Activated CD4-positive, alpha-beta T cell treated with anti-CD3 and anti-CD28 coated beads, Interleukin-2, Interleukin-4, amounts not matched to agents 100 ng/mL and 50 ng/mL, durations not matched to agents 16 hours and 8 hours (primary cell): ENCODE measurements around the gene TMEM135.
"Not testable (repeated sequence)": the region's sequence is repeated elsewhere in the genome, so short reads cannot be mapped to it uniquely, and the experiment has no call there.

ENCODE experiments used
- DNase-seq: peaks from one replicate; pipeline ENCODE4 v3.0.0-alpha.2; 2020; ENCODE audit warnings: low spot score

Gene TMEM135

DNA sequence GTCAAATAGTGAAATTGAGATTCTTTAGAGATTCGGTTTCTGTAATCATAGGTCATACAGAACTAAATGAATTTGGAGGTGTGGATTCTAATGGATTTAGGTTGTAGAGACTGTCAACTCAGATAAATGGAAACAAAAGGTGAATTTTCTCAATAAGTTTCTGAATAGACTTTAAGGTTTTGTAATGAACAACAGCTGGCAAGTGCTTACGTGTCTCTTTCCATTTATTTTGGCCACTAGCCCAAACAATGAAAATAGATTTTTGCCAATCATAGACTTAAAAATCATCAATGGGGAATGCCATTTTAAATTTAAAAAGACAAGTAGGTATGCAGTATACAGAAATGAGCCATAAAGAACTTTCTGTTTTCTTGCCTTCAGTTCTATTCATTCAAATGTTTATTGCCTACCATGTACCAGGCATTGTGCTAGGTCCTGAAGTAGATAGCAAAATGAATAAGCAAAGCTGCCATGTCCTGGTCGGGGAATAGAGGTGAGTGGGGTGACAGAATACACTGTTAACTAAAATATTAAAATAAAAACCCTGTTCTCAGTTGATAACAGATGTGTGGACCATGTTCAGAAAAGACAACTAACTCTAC is 16.9 kb upstream of the TMEM135 start:
- no peak for DNase-seq

DNA sequence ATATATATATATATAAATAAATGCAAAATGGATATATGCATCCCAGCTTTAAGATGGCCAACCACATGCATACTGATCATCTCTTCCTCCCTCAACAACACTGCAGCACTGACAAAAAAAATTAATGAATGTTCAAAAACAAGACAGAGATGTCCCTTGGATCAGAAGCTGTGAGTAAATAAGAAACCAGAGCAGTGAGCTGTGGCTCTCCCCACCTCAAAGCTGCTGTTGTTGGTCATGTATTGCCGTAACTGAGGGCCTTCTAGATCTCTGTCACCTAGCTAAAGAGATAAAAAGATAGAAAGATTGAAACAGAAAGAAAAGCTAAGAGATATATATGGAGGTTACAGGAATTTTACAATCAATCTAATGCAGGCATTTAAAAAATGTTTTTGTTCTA is 15.5 kb upstream of the TMEM135 start:
- peak; percentile 64 for DNase-seq

DNA sequence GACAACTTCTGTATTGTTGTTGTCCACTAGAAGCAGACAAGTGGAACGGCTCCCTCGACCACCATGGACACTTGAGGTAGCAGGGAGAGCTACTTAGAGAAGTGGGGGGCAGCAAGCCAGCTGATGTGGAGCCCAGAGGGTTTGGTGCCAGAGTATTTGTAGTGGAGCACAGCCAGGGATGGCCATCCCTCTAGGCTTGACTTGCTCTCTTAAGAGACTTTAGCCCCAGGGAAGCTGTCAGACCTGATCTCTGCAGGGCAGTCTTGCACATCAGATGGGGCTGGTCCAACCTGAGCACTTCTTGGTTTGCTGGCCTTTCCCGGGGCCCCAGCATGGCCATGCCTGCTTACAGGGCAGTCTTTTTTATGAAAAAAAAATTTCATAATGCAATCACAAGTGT is 15.0 kb upstream of the TMEM135 start:
- no peak for DNase-seq

DNA sequence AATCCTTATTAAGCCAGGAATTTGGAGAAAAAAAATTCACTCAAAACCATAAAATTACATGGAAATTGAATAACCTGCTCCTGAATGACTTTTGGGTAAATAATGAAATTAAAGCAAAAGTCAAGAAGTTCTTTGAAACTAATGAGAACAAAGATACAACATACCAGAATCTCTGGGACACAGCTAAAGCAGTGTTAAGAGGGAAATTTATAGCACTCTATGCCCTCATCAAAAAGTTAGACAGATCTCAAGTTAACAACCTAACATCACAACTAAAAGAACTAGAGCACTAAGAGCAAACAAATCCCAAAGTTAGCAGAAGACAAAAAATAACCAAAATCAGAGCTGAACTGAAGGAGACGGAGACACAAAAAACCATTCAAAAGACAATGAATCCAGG is 11.3 kb upstream of the TMEM135 start:
- not testable (repeated sequence) for DNase-seq

DNA sequence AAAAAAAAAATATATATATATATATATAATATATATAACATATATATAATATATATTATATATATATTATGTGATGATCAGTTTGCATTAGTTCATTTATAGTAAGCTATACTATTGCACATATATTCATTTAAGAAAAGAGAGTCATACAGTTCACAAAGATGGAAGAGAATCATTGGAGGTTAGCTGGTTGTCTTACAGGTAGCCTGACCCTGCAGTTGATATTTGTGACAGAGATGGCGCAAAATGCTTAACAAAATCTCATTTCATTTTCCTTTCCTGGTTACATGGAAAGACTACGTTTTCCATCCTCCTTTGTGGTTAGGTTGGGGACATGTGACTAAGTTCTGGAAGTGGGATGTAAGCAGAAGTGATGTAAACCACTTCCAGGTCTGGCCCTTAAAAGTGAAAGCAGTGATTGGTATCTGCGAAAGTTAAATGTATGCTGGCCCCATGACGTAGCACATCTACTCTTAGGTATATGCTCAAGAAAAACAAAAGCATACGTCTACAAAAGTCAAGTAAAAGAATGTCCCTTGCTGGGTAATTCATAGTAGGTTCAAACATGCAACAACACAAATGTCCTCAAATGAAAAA is 7.2 kb upstream of the TMEM135 start:
- peak; percentile 30 for DNase-seq

DNA sequence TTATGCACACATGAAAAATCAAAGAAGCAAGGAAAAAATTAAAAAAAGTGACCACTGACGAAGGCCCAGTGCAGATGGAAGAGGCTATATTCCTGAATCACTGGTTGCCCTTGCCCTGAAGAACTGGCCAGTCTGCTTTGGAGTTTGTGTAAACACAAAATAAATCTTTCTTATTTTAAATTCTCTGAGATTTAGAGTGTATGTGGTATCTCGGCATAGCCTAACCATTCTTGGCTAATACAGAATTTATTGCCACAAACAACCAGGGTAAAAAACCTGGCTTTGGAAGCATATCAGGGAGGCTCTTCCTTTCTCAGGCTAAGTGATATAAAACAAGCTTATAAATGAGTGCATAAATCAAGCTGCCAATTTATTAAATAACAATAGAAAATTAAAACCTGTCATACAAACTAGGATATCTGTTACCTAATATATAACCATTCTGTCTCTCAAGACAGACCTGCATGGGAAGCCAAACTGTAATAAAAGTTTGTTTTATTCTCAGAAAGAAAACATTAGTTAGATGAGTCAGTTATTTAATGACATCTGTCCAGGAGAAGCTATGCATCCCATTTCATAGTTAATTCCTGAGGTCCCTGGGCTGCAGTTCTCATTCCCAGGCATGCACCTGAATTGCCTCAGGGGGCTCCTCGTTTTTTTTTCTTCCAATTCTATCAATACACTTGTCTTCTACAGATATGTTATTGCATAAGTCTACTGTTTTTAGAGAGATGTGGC is 6.1 kb upstream of the TMEM135 start:
- no peak for DNase-seq

DNA sequence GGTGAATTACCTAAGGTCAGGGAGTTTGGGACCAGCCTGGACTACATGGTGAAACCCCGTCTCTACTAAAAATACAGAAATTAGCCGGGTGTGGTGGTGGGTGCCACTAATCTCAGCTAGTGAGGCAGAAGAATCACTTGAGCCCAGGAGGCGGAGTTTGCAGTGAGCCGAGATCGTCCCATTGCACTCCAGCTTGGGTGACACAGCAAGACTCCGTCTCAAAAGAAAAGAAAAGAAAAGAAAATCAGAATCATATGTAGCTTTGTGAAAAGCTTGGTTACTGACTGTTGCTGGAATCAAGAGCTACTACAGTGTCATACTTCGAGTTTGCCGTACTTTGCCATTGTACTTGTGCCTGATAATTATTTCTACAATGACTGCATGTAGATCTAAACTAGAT is 4.2 kb upstream of the TMEM135 start:
- DNase-seq = no peak

DNA sequence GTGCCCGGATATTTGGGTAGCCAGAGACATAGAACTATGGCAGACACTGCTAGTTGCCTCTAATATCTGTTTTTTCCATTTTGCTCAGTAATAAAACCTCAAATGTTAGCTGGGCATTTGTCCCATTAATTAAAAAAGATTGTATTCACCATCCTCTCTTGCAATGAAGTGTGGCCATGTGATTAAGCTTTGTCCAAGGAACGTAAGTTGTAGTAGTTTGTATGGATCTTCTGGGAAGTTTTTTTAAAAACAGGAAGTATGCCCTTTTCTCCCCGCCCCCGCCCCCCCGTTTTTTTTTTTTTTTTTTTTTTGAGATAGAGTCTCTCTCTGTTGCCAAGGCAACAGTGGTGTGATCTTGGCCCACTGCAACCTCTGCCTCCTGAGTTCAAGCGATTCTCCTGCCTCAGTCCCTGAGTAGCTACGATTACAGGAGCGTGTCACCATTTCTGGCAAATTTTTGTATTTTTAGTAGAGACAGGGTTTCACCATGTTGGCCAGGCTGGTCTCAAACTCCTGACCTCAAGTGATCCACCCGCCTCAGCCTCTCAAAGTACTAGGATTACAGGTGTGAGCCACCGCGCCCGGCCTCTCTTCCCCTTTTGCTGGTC is 1.7 kb upstream of the TMEM135 start:
- DNase-seq = no peak

DNA sequence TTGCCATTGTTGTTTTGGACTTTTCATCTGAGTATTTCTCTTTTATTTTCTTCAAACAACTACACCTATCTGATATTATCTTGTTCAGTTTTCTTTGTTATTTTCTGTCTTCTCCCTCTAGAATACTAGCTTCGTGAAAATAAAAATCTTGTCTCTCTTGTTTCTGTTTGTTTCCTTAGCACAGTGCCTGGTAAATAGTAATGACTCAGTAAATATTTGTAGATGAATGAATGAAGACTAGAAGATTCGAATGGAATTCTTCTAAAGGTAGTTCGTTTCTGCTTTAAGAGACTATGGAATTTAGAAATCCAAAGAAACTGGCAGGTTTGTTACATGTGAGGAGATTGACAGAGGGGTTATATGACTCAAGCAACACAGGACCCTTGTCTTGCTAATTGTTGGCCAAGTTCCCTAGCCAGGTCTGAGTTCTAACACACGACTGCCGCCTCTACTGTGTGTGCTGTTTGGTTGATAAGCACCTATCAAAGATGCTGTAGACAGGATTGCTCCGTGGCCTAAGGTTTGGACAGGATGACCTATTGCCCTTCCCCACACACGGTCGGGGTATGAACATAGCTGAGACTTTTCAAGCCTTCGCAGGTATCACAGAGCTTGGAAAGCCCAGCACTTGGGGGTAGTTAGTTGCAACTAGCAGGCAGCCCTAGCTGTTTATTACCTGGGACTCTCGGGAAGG is 831 bp upstream of the TMEM135 start:
- DNase-seq = peak; percentile 5

DNA sequence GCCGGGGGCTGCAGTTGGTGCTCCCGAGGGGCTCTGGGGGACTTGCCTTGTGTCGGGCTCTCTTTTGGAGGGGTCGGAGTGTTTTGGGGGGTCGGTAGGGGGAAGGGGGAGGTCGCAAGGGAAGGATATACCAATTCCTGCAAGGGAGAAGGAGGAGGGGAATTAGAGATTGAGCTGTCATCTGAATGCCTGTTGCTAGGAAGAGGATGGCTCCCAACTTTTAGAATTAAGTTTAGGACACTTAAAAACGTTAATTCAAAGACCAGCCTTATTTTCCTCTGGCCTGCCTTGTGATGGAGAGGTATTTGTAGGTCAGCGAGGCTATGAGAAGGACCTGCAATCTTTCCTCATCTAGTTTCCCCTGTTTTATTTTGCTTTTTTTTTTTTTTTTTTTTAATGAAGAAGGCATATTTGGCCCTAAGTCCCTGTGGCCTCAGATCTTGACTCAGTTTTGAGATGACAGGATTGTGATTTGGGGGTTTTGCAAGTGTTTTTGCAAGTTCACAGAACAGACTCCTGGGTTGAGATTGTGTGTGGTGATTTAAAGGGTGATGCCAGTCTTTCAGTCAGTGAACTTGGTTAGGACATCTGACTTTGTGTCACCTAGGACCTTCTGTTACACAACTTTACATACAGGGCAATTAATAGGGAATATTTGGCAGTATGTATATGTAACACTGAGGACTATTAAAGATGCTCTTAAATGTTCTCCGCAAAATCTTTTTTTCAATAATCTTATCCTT is 672 bp downstream of the TMEM135 start:
- peak; percentile 38 for DNase-seq

DNA sequence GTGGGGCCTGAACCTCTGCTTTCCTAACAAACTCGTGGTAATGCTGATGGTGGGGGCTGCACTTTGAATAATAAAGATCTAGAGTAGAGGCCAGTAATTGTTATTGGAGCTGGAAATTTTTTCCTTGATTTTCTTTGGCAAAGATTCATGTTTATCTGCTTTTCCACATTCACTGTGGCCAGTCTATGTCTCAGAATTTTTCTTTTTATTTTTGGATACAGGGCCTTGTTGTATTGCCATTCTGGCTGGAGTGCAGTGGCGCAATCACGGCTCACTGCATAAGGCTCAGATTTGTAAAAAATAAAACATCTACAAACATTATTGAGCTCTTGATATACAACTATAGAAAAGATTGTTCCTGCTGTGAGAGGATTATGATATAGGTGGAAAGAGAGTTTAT is 1.6 kb downstream of the TMEM135 start:
- DNase-seq = no peak

DNA sequence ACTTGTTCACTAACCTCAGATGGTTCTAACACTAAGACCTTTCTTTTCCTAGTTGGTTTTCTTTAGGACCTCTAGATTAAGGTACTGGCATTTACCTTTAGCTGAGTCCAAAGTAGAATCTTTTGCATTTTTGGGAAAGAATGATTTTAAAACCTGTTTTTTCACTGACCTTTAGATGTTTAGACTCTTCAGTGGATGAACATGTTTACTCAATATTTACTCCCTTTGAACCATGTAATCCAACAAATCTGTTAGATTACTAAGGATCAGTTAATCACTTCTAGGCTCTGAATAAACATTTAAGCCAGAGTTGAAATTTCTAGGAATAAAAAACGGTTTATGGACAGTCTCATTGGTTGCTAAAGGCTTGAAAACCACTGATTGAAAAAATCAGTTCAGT is 6.2 kb downstream of the TMEM135 start:
- DNase-seq = no peak

DNA sequence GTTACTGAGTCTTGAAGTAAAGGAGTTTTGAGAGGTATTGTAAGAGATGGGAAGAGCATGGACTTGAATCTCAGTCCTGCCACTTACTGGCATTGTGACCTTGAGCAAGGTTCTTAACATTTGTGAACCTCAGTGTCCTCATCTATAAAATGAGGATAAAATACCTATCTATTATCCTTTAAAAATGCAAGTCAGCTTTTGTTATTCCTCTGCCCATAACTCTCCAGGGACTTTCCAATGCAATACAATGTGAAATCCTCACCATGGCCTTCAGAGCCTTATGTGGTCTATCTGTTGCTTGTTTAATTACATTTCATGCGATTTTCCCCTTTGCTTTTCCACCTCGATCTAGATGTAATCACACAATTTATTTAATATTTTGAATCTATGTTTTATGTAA is 9.1 kb downstream of the TMEM135 start:
- no peak for DNase-seq

DNA sequence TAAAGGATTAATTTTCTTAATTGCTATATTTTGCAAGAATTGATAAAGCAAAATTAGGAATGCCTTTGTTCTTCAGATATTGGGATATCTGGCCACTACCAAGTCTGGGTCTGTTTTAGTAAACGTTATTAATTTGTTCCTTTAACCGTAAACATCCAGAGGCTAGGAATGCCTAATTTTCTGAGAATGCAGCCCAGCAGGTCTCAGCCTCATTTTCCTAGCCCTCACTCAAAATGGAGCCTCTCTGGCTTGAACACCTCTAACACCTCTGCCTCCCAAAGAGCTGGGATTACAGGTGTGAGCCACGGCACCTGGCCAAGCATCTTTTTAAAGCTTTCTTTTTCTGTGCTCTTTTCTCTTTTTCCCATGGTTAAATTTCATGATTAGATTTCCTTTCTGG is 18.4 kb downstream of the TMEM135 start:
- DNase-seq = no peak

DNA sequence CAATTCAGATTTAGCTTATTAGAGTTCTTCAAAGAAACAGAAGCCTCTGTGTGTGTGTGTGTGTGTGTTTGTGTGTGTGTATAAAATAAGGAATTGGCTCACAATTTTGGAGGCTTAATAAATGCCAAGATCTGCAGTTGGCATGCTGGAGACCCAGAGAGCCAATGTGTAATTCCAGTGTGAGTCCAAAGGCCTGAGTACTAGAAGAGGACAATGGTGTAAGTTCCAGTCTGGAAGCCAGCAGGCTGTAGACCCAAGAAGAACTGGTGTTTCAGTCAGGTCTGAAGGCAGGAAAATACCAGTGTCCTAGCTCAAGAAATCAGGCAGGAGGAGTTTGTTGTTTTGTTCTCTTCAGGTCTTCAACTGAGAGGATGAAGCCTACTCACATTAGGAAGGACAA is 20.0 kb downstream of the TMEM135 start:
- DNase-seq = no peak

DNA sequence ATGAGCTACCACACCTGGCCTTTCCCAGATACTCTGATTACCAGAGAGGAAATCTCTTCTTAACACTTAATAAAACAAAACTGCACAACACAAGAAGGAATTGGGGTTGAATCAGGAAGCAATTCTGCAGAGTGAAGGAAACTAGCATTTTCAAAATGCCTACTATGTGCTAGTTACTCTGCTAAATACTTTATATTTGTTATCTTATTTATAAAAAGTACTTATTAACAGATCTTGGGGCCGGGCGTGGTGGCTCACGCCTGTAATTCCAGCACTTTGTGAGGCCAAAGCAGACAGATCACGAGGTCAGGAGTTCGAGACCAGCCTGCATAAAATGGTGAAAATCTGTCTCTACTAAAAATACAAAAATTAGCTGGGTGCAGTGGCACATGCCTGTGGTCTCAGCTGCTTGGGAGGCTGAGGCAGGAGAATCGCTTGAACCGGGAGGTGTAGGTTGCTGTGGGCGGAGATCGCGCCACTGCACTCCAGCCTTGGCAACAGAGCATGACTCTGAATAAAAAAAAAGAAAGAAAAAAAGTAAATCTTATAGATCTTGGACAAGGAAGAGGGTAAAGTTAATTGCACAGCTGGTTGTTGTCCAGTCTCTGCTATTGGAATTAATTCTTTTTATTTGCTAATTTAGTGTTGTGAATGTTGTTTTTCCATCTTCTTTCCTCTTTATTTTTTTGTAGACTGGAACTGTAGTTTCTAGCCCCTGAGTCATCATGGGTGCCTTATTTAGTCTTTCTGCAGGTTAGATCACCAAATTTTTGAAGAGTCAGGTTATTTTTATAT is 22.1 kb downstream of the TMEM135 start:
- no peak for DNase-seq

DNA sequence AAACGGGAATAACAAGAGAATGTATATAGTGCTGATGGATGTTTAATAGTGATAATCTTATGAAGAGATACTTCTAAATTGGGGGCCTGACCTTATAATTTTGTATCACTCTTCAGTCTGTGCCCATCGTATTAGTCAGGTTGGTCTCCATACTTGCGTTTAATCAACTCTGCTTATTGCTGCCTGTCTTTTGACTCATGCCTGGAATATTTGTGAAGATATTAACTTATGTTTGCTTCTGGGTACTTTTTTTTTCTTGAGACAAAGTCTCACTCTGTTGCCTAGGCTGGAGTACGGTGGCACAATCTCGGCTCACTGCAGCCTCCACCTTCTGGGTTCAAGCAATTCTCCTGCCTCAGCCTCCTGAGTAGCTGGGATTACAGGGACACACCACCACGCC is 24.0 kb downstream of the TMEM135 start:
- DNase-seq = no peak

DNA sequence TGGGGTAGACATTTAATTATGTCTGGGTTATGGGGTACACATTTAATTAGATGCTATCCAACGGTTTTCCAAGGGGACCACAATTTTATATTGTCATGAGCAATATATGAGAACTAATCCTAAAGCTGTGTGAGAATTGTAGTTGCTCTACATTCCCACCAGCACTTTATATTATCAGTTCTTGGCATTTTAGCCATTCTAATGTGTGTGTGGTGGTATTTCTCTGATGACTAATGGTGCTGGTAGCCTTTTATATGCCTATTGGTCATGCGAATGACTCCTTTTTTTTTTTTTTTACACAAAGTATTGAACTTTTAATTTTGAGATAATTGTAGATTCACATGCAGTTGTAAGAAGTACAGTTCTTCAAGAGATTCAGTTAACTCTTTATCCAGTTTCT is 26.2 kb downstream of the TMEM135 start:
- no peak for DNase-seq

DNA sequence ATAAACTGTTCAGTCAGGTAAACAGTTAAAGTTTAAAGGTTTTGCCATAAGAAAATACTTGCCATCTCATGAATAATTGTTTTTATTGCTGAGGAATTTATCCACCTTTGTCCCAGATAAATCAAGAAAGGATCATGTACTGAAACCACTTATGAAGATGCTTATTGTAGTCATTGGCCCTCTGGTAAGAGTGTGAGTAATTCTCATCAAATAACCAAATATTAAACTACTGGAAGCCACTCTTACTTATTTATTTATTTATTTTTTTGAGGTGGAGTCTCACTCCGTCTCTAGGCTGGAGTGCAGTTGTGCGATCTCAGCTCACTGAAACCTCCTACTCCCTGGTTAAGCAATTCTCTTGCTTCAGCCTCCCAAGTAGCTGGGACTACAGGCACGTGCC is 35.1 kb downstream of the TMEM135 start:
- DNase-seq = no peak

DNA sequence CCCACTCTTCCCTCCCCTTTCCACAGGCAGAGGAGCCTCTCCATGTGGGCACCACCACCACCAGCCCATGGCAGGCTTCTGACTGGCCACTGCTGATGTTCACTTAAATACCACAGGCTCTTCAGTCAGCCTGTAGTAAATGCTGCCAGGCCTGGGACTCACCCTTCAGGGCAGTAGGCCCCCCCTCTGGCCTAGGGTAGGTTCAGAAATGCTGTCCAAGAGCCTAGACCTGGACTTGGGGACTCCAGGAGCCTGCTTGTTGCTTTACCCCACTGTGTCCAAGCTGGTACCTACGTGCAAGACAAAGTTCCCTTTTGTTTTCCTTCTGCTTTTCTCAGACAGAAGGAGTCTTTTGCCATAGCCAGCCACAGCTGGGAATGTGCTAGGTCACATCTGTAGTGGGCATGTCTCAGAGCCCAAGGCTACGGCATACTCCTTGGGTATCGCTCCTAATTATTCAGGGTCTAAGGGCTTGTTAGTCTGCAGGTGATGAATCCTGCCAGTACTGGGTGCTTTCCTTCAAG is 38.6 kb downstream of the TMEM135 start:
- DNase-seq = no peak

DNA sequence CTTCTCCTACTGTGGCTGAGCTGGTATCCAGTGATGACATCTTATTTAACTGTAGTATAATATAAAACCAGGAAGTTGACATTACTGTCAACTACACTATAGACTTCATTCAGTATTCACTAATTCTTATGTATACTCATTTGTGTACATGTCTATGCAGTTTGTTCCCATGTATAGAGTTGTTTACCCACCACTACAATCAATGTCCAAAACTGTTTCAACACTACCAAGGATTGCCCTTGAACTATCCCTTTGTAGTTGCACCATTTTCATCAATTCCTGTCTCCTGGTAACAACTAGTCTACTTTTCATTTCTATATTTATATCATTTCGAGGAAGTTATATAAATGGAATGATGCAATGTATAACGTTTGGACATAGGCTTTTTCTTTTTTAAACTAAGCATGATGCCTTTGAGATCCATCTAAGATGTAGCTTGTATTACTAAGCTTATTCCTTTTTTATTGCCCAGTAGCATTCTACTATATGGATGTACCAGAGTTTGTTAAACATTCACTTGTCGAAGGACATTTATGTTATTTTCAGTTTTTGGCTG is 39.2 kb downstream of the TMEM135 start:
- no peak for DNase-seq
